AML-193 (cell line): Measurements from ENCODE around the gene C1QL1.
A peak's percentile ranks its signal among the peaks of the same experiment; 100 is the strongest.

ENCODE experiments used
- DNase-seq, 2 experiments: peaks; one replicate each; lab custom pipeline; 2025; lab: John Stamatoyannopoulos, UW

C1QL1 gene

GRCh38 chr17:44968225-44969143 is at the start of gene C1QL1:
Gene C1QL1, minus strand, starts transcription at chr17:44968303. Its CDS starts 255 bp downstream, at chr17:44968048.
- DNase-seq: peak; percentile 81 to 83

DNA sequence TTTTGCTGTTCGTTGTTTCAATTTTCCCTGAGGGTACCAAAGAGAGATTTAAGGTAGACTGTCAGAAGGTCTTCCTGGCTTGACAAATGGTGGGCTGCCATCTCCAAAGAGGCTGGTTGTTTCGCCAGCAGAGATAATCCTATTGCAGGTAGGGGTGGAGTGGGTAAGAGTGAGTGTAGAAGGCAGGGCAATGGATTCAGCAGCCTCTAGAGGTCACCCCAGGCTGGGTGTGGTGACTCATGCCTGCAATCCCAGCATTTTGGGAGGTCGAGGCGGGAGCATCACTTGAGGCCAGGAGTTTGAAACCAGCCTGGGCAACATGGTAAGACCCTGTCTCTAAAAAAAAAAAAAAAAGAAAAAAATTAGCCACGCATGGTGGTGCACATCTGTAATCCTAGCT is 48.7 kb upstream of the C1QL1 start:
- peak; percentile 18 to 29 for DNase-seq

- no peak for DNase-seq
These were observed 48.1 kb upstream of the C1QL1 start for GRCh38 chr17:45016237-45016636.

- DNase-seq: no peak
These were observed 45.2 kb upstream of the C1QL1 start for GRCh38 chr17:45013021-45013997.

DNA sequence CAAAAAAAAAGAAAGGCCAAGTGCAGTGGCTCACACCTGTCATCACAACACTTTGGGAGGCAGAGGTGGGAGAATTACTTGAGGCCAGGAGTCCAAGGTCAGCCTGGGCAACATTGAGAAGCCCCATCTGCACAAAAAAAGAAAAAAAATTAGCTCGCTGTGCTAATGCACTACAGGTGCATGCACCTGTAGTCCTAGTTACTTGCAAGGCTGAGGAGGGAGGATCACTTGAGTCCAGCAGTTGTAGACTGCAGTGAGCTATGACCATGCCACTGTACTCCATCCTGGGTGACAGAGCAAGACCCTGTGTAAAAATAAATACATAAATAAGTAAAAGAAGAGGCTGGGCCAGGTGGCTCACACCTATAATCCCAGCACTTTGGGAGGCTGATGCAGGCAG is 43.7 kb upstream of the C1QL1 start:
- DNase-seq: no peak

DNA sequence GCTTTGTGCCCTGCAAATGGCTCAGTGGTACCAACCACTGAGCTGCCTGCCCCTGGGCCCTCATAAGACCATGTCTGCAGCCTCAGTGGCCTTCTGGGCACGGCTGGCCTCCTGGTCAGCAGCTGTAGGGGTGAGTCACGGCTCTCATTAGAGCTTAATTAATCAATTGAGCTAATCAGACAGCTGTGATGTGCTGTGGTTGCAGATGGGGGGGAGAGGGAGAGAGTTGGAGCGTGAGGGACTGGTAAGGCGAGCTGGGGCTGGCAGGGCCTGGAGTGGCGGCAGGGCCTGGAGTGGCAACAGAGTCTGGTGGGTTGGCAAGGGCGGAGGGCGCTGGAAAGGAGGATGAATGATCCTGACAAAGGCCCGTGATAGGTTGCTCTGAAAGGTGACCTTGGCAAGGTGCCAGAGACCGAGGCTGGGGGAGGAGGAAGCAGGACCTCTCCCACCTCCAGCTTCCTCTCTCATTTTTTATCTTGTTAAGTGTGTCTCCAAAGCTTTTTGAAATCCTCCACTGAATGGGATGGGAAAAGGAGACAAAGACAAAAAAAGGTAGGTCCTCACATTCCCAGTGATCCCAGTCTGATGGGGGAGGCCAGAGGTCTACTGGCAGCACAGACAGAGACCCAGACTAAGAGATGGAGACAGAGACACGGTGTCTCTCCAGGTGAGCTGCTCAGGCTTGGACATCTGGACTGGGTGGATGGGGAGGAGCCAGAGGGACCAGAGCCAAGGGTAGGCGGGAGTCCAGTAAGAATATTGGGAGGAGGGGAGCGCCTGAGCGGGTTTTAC is 41.8 kb upstream of the C1QL1 start:
- no peak for DNase-seq

DNA sequence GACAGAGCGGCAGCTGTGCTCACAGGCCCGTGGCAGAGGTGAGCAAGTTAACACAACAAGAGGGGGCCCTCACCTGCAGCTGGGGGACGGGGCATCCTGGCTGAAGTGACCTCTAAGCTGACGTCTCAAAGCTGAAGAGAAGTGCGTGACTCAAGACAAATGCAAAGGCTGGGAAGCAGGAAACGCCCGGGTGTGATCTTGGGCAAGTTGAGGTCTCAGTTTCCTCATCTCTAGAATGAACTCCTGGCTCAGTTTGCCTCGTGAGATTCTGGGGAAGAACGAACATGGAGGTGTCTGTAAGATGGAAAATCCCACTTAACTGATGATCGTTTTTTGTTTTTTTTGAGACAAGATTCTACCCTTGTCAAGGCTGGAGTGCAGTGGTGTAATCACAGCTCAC is 40.1 kb upstream of the C1QL1 start:
- DNase-seq: no peak

DNA sequence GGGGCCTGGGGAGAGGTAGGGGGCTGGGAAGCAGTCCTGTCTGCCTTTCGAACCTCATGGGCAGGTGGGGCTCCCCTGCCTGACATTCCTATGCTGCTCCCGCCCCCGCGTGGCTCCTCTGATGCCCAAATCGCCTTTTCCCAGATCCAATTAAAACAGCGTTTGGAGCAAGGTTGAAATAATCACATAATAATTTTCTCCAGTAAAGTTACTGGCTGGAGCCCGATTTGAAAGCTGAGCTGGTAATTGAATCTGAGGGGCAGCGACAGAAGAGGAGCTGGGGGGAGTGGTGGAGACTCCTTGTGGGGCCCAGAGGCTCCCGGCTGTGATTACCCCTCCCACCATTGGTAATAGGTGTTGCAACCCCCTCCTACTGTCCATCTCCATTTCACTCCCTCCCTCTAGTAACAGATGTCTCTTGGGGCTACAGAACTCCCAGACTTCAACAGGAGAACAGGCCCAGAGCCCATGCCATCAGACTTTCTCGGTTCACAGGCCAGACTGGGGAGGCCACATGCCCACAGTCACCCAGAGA is 38.9 kb upstream of the C1QL1 start:
- no peak for DNase-seq

- no peak for DNase-seq
These were observed 37.6 kb upstream of the C1QL1 start for GRCh38 chr17:45005700-45006099.

- no peak for DNase-seq
These were observed 36.3 kb upstream of the C1QL1 start for GRCh38 chr17:45004388-45004787.

- no peak for DNase-seq
These were observed 35.8 kb upstream of the C1QL1 start for GRCh38 chr17:45003877-45004276.

DNA sequence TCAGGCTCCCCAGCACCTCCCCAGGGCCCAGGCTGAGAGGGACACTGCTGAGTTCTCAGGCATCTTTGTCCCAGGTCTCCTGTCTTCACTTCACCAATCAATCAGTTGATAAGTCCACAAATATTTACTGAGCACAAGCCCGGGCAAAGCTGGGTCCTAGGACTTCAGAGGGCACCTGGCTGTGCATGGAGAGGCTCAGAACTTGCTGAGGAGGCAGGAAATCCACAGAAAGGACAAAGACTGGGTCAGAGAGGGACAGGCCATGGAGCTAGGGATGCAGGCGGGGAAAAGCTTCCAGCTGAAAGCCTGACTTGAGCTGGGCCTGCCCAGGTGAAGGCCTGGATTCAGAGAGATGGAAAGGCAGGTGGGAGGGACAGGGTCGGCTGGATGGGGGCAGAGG is 33.2 kb upstream of the C1QL1 start:
- DNase-seq: no peak

DNA sequence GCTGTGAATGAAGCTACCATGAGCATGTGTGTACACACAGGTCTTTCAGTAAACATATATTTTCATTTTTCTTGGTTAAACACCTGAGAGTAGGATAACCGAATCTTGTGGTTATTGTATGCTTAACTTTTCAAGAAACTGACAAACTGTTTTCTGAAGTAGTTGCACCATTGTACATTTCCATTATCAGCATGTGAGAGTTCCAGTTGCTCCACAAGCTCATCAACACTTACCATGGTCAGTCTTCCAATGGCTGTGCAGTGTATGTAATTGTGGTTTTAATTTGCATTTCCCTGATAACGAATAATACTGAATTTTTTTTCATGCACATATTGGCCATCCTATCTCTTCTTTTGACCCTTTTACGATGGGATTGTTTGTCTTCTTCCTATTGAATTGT is 31.3 kb upstream of the C1QL1 start:
- DNase-seq: no peak

GRCh38 chr17:44998646-44999045 is 30.5 kb upstream of the C1QL1 start:
- no peak for DNase-seq

GRCh38 chr17:44997733-44998520 is 29.8 kb upstream of the C1QL1 start:
- no peak for DNase-seq

GRCh38 chr17:44996304-44996703 is 28.2 kb upstream of the C1QL1 start:
- DNase-seq: no peak

- no peak for DNase-seq
These were observed 27.4 kb upstream of the C1QL1 start for GRCh38 chr17:44995436-44996001.

DNA sequence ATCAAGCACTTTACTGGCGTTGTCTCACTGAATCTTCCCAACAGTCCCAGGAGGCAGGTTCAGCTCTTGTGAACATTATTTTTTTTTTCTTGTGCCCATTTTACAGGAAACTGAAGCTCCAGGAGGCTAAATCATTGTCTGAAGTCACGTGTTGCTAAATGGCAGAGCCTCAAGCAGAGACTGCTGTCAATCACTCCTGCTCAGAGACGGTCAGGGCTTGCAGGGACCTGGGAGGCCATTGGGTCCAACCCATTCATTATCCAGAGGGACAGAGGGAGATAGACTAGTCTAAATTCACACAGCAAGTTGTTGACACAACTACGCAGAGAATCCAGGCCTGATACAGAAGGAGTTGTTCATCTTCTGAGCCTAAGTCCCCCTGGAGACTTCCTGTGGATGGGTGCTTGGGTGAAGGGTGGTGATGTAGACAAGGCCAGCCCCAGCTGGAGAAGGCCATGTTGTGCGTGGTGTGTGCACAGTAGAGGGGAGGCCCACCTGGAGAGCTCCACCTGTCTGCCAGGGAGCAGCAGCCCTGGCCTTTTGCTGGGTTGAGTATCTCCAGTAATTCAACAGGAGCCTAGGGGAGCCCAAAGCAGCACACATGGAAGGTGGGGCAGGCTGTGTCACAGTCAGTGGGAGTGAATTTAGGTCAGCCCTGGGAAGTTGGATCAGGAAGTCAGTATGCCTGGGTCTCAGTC is 24.3 kb upstream of the C1QL1 start:
- DNase-seq: no peak

DNA sequence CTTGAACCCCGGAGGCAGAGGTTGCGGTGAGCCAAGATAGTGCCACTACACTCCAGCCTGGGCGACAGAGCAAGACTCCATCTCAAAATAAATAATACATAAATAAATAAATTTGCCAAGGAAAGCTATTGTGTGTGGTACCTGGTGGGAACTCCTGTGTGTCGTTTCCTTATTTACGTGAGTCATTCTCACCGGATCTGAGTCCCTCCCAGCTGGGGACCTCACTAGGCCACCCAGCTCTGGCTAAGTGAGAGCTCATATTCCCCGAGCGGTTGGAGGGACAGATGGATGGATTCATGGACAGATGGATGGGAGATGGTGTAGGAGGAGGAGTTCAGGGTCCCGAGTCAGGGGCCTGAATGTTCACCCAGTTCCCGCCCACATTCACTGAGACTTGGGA is 22.9 kb upstream of the C1QL1 start:
- no peak for DNase-seq
